Neuron (in vitro differentiated cells): ENCODE data around the gene AGK.
A peak's percentile ranks its signal among the peaks of the same experiment; 100 is the strongest.

Source experiments
- H2AFZ ChIP-seq: one replicate; pipeline ENCODE4 v1.6.1; 2013; ENCODE audit warnings: low read depth, mild to moderate bottlenecking, inconsistent platforms, low read length, moderate library complexity
- H3K27me3 ChIP-seq: one replicate; pipeline ENCODE4 v1.6.1; 2013; ENCODE audit warnings: low read length; ENCODE audit not compliant: insufficient read depth
- H3K36me3 ChIP-seq: one replicate; pipeline ENCODE4 v1.6.1; 2013; ENCODE audit warnings: low read length; ENCODE audit not compliant: insufficient read depth
- H3K4me1 ChIP-seq: one replicate; pipeline ENCODE4 v1.6.1; 2013; ENCODE audit warnings: low read length; ENCODE audit not compliant: insufficient read depth
- H3K4me3 ChIP-seq: 2 replicates; pipeline ENCODE4 v1.5.1; 2013; ENCODE audit warnings: mild to moderate bottlenecking, low read length, moderate library complexity
- H3K9me3 ChIP-seq: one replicate; pipeline ENCODE4 v1.6.1; 2013; ENCODE audit warnings: low read length

Gene AGK

DNA sequence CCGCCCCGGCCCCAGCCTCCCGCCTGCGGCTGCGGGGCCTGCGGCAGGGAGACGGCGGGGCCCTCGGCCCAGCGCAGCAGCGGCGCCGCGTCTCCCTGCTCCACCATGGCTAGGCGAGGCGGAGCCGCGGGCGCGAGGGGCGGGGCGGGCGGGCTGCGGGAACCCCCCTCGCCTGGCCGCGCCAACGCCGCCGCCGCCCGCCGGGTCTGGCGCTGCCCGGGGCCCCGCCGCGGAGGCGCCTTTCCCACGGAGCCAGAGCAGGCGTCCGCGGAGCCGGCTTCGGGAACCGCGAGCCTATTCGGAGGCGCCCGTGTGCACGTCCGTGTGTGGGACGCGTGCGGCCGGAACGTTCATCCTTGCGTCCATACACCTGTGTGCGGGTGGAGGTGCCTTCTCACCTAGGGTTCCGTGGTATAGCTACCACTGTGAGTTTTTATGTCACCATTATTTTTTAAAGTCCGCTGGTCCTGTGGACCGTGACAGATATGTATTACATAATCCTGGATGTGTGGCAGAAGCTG, 150.9 kb downstream of the AGK start, which contains the start of gene DENND11:
DENND11 (minus strand) TSS at position 120 of the 521 bp plus-strand sequence; CDS start at position 107, 13 bp downstream.
- peak within 1 kb of the TSS; percentile 94 for H2AFZ ChIP-seq
- H3K9me3 ChIP-seq = no peaks in the 10 kb centered on the region
- peak within 1 kb of the TSS; percentile 96 for H3K4me3 ChIP-seq
- H3K36me3 ChIP-seq = no peaks in the 10 kb centered on the region
- H3K4me1 ChIP-seq = peaks cover 21% of the 10 kb centered on the region
- no peaks in the 10 kb centered on the region for H3K27me3 ChIP-seq

DNA sequence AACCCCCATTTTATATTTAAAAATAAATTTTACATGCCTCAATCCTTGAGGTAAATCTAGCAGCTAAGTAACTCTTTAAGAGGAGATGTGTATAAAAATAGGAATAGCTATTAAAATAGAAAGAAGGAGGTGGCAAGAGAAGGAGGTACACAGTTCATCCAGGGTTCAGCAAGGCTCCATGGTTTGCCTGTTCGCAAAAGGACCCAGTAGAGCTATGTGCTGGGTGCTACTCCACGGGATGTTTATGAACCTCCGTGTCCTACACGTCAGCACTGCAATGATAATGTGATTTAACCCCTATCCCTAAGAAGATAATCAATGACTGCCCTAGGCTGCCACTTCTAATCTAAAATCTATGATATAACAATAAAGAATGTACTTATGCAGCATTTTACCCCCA, 151.7 kb downstream of the AGK start:
- no peaks in the 10 kb centered on the region for H3K27me3 ChIP-seq
- peaks cover 21% of the 10 kb centered on the region for H3K4me1 ChIP-seq
- no peak overlapping the region for H2AFZ ChIP-seq
- H3K4me3 ChIP-seq = peak overlapping the region; percentile 96
- no peaks in the 10 kb centered on the region for H3K9me3 ChIP-seq
- no peaks in the 10 kb centered on the region for H3K36me3 ChIP-seq

DNA sequence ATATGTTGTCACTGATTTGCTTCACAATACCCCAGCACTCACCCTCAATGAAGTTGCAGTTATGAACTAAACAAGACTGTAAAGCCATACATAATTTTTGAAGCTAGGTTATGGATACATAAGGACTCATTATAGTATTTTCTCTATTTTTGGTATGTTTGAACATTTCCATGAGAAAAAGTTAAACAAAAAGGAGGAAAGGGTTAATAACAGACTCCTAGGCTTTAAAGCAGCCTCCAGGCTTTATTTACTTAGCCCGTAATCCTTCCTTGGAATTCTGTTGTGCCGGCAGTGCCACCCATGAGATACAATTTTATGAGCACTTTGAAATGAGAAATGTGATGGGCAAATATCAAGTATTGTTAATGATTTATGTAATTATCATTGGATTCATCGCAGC, 152.9 kb downstream of the AGK start:
- H3K4me1 ChIP-seq = peaks cover 21% of the 10 kb centered on the region
- no peak overlapping the region for H2AFZ ChIP-seq
- H3K4me3 ChIP-seq = no peak overlapping the region
- H3K9me3 ChIP-seq = no peaks in the 10 kb centered on the region
- H3K27me3 ChIP-seq = no peaks in the 10 kb centered on the region
- no peaks in the 10 kb centered on the region for H3K36me3 ChIP-seq

DNA sequence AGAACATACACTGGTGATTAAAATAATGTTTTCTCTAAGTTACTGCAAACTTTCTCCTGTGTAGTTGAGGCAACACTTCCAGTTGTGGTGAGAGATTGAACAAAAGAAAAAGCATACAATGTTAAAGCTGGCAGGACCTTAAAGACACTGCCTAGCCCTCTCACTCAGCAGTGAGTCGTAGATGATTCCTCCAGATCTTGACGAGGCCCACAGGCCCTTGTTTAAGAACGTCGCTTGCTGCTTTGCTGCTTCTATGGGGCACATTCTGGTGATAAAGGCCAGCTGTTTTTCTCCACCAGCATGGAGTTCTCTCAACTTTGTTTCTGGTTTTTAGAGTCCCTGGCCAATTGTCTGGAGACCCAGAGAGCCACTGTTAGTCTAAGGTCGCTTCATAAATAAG, 153.5 kb downstream of the AGK start:
- Histone ChIP-seq H3K4me1 (peaks cover 21% of the 10 kb centered on the region), H2AFZ (no peak overlapping the region), H3K36me3 (no peaks in the 10 kb centered on the region), H3K4me3 (no peak overlapping the region), H3K9me3 (no peaks in the 10 kb centered on the region), H3K27me3 (no peaks in the 10 kb centered on the region)
